Activated effector memory CD4-positive, alpha-beta T cell treated with Interleukin-2 at 50 U/mL for 16 hours (primary cell): ENCODE data around the gene SHLD2.
"Not testable (repeated sequence)": the region's sequence is repeated elsewhere in the genome, so short reads cannot be mapped to it uniquely, and the experiment has no call there.

Source experiments
- DNase-seq: peaks from one replicate; pipeline ENCODE4 v3.0.0-alpha.2; 2020

Gene SHLD2

GRCh38 chr10:87094373-87095235 is at the start of gene SHLD2, which contains the start of gene GLUD1:
Gene SHLD2 (plus strand): TSS chr10:87095206. CDS start chr10:87151355, 56,149 bp downstream.
Gene GLUD1 (minus strand): TSS chr10:87094843. CDS start chr10:87094769, 74 bp downstream.
- DNase-seq = peak; percentile 87

- DNase-seq = no peak
Measured at GRCh38 chr10:87045434-87045938, 49.5 kb upstream of the SHLD2 start.

- no peak for DNase-seq
Measured at GRCh38 chr10:87053111-87053510, 41.9 kb upstream of the SHLD2 start.

- DNase-seq = no peak
Measured at GRCh38 chr10:87053577-87054181, 41.3 kb upstream of the SHLD2 start.

- no peak for DNase-seq
Measured at GRCh38 chr10:87054373-87055295, 40.4 kb upstream of the SHLD2 start.

- DNase-seq = no peak
Measured at GRCh38 chr10:87058171-87058570, 36.8 kb upstream of the SHLD2 start.

GRCh38 chr10:87059401-87059800 is 35.6 kb upstream of the SHLD2 start:
- no peak for DNase-seq

GRCh38 chr10:87060280-87060928 is 34.6 kb upstream of the SHLD2 start:
- DNase-seq = no peak

- no peak for DNase-seq
Measured at GRCh38 chr10:87064651-87065050, 30.4 kb upstream of the SHLD2 start.

GRCh38 chr10:87066178-87066577 is 28.8 kb upstream of the SHLD2 start:
- DNase-seq = no peak

GRCh38 chr10:87066865-87067264 is 28.1 kb upstream of the SHLD2 start:
- no peak for DNase-seq

GRCh38 chr10:87068281-87068680 is 26.7 kb upstream of the SHLD2 start:
- no peak for DNase-seq

GRCh38 chr10:87072449-87072848 is 22.6 kb upstream of the SHLD2 start:
- no peak for DNase-seq

GRCh38 chr10:87076421-87076820 is 18.6 kb upstream of the SHLD2 start:
- DNase-seq = not testable (repeated sequence)

GRCh38 chr10:87079106-87079836 is 15.7 kb upstream of the SHLD2 start:
- DNase-seq = no peak

GRCh38 chr10:87080621-87081020 is 14.4 kb upstream of the SHLD2 start:
- not testable (repeated sequence) for DNase-seq

GRCh38 chr10:87081574-87081973 is 13.4 kb upstream of the SHLD2 start:
- not testable (repeated sequence) for DNase-seq

GRCh38 chr10:87082219-87082618 is 12.8 kb upstream of the SHLD2 start:
- not testable (repeated sequence) for DNase-seq

- DNase-seq = not testable (repeated sequence)
Measured at GRCh38 chr10:87083576-87084290, 11.3 kb upstream of the SHLD2 start.

- DNase-seq = not testable (repeated sequence)
Measured at GRCh38 chr10:87084291-87084782, 10.7 kb upstream of the SHLD2 start.

- DNase-seq = no peak
Measured at GRCh38 chr10:87085537-87085936, 9.5 kb upstream of the SHLD2 start.
